ENCODE measurements around the gene GOLGB1. TPM values are rescaled to one million over a fixed set of nuclear protein-coding genes. Genes with fewer than 3 reads are reported as not detected.

GOLGB1 gene
- total RNA-seq, 2 experiments from 2014 or later, result 11.5 to 30.3 TPM

DNA sequence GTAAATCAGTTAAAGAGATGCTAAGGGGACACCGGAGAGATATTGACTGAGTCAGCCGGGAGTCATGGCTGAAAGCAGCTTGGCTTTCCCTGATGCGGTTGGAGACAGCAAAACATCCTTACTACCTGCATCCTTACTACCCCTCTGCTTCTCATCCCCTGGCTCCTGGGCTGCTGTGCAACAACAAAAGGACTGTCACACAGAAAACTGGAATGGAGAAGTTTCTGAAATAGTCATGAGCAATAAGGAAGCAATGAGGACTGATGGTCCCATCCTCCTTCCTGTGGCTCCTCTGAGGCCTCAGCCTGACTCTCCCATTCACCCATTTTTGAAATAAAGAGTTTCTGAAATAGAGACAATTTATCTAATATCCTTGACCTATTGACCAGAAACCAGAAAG, 90.0 kb downstream of the GOLGB1 start:
- intact Hi-C loops (cut with micrococcal nuclease; ENCODE audit: unreplicated experiment), result no loop called here

DNA sequence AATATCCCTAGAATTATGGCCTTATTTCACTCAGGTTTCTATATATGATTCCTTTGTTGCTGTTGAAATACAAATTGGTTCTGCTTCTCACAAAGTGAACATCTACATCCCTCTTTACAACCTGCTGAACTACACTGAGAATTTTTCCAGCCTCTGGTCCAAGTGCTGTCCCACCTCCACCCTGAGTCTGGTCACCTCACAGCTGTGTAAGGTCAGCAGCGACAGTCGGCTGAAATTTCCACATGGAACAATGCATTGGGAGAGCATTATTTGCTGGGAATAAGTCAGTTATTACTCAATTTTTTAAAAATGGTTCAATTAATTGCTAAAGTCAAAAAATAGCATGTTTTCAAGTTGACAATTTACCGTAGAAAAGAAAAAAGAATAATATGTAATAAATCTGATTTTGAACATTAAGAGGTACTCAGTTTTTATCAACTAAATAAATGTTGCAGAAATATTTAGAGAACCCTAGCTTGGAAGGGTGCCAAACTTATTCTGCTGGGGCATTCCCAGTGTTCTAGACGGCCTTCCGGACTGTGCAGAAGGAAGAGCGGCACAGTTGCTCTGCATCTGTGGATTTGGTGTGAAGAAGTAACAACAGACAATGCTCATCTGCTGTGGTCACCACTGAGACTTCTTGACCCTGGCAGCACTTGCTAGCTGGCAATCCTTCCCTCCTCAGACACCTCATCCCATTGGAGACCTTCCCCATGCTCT, 90.7 kb downstream of the GOLGB1 start:
- peaks cover 55% of the 10 kb centered on the region for H3K36me3 ChIP-seq (ENCODE audit: insufficient read depth, low read length)
- peak overlapping the region; percentile 89 for H3K4me2 ChIP-seq (ENCODE audit: low read length)
- peak overlapping the region; percentile 75 for H3K4me3 ChIP-seq (ENCODE audit: low read depth, low read length, poor library complexity, severe bottlenecking)
- peaks cover 26% of the 10 kb centered on the region for H3K79me2 ChIP-seq (ENCODE audit: insufficient read depth, low read depth, low read length)
- POLR2A ChIA-PET, result interaction anchor here (0.7 to 2.6 kb wide), 2 partner anchors 9 to 149 kb away, joined by 5 to 12 read pairs; no protein-coding TSS in a partner anchor
- no peak for DNase-seq (ENCODE audit: low spot score)
- H2AFZ ChIP-seq (ENCODE audit: low read length), result no peak overlapping the region
- intact Hi-C loops (cut with micrococcal nuclease; ENCODE audit: unreplicated experiment), result no loop called here
- H3K27ac ChIP-seq (ENCODE audit: low read depth, low read length, poor library complexity, severe bottlenecking), result no peak overlapping the region
- CTCF ChIA-PET (ENCODE audit: unreplicated experiment), result no interaction called here
- no peak for TF ChIP-seq EZH2phosphoT487 (IDR thresholded peaks at IDR 0.05; ENCODE audit: borderline replicate concordance, low read depth, low read length)
- TF ChIP-seq, protein P1, sequence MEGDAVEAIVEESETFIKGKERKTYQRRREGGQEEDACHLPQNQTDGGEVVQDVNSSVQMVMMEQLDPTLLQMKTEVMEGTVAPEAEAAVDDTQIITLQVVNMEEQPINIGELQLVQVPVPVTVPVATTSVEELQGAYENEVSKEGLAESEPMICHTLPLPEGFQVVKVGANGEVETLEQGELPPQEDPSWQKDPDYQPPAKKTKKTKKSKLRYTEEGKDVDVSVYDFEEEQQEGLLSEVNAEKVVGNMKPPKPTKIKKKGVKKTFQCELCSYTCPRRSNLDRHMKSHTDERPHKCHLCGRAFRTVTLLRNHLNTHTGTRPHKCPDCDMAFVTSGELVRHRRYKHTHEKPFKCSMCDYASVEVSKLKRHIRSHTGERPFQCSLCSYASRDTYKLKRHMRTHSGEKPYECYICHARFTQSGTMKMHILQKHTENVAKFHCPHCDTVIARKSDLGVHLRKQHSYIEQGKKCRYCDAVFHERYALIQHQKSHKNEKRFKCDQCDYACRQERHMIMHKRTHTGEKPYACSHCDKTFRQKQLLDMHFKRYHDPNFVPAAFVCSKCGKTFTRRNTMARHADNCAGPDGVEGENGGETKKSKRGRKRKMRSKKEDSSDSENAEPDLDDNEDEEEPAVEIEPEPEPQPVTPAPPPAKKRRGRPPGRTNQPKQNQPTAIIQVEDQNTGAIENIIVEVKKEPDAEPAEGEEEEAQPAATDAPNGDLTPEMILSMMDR (conservative IDR thresholded peaks at IDR 0.05; ENCODE audit: low read length), result no peak
- H3K4me1 ChIP-seq (ENCODE audit: insufficient read depth, low read length, poor library complexity, severe bottlenecking), result peaks cover 41% of the 10 kb centered on the region
- no peaks in the 10 kb centered on the region for H4K20me1 ChIP-seq (ENCODE audit: insufficient read depth, low read length)
- no peaks in the 10 kb centered on the region for H3K9me2 ChIP-seq (ENCODE audit: insufficient read depth, low read length)
- no TSS peak for BruUV-seq (replicated peaks)
- no peaks in the 10 kb centered on the region for H3K9me3 ChIP-seq (ENCODE audit: low read length)

More for the DNA sequence above, 90.0 kb downstream of the GOLGB1 start:
- H2AFZ ChIP-seq (ENCODE audit: low read length), result no peak overlapping the region
- H3K4me3 ChIP-seq (ENCODE audit: low read depth, low read length, poor library complexity, severe bottlenecking), result peak overlapping the region; percentile 75
- peaks cover 26% of the 10 kb centered on the region for H3K79me2 ChIP-seq (ENCODE audit: insufficient read depth, low read depth, low read length)
- H4K20me1 ChIP-seq (ENCODE audit: insufficient read depth, low read length), result no peaks in the 10 kb centered on the region
- BruUV-seq (replicated peaks), result no TSS peak
- H3K9me2 ChIP-seq (ENCODE audit: insufficient read depth, low read length), result no peaks in the 10 kb centered on the region
- H3K4me1 ChIP-seq (ENCODE audit: insufficient read depth, low read length, poor library complexity, severe bottlenecking), result peaks cover 35% of the 10 kb centered on the region
- TF ChIP-seq, protein P1 (conservative IDR thresholded peaks at IDR 0.05; ENCODE audit: low read length), result no peak
- no peak for TF ChIP-seq EZH2phosphoT487 (IDR thresholded peaks at IDR 0.05; ENCODE audit: borderline replicate concordance, low read depth, low read length)
- no peaks in the 10 kb centered on the region for H3K9me3 ChIP-seq (ENCODE audit: low read length)
- CTCF ChIA-PET (ENCODE audit: unreplicated experiment), result interaction anchor here (0.8 kb wide), 1 partner anchor 113 kb away, joined by 4 read pairs; the partner anchor contains the start of gene POLQ
- no peak for DNase-seq (ENCODE audit: low spot score)
- H3K36me3 ChIP-seq (ENCODE audit: insufficient read depth, low read length), result peaks cover 50% of the 10 kb centered on the region
- H3K27ac ChIP-seq (ENCODE audit: low read depth, low read length, poor library complexity, severe bottlenecking), result peak overlapping the region; percentile 82
- H3K4me2 ChIP-seq (ENCODE audit: low read length), result peak overlapping the region; percentile 89
- POLR2A ChIA-PET, result interaction anchor here (0.7 to 2.6 kb wide), 4 partner anchors 10 to 148 kb away, joined by 3 to 12 read pairs (median 4); no protein-coding TSS in a partner anchor

All from OCI-LY7 (cell line).